Measurements from ENCODE around the gene ALCAM. TPM values are rescaled to one million over a fixed set of nuclear protein-coding genes. Genes with fewer than 3 reads are reported as not detected.

ALCAM gene
- total RNA-seq, 1 donor from 2014 or later = 58.4 TPM

DNA sequence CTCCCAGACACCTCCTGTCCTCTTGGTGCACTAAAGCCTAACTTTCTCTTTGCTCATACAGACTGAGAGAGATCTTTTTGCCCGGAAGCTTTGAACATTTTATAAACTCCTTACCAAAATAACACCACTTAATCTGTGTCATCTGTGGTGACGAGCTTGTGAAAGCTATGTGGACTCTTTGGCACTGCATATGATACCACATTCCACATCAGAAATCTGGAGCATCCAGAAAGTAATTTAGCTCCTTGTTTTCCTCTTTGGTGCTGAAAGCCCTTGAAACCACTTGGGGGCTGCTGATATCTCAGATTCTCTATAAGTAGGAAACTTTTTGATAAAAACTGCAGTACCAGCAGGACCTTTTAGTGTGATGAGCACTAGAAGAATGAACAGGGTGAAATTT, 128.3 kb downstream of the ALCAM start:
- DNase-seq = no peak

DNA sequence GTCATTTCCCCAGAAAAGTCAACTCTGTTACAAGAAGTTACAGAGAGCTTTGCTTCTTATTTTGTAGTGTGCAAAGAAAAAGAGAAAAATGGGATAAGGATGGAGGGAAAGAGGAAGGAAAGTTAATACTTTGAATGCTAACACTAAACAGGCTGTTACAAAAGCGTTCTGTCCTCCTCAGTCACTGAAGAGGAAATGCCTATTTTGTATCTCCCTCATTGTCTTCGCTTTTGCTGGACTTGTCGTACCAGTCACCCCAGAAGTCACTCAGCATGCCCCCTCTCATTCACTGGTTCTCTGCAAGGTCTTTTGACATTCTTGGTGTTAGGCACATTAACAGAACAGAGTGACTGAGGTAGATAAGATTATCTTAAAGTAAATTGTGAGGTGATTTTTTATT, 129.6 kb downstream of the ALCAM start:
- DNase-seq = no peak

DNA sequence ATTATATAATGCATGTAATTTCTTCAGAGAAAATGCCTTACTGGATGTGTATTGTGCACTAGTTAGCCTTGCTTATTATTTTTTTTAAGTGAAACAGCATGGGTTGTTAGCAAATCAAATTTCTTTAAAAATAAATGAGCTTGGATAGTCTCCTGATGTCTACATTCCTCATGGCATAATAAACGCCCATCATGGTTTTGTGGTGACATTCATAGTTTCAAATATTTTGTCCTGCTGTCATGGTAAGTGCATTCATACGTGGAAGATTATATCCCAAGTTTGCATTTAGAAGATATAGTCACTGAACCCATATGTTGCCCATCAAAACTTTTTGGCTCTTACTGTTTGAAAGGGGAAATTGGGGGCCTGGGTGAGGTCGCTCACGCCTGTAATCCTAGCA, 130.7 kb downstream of the ALCAM start:
- DNase-seq = no peak

DNA sequence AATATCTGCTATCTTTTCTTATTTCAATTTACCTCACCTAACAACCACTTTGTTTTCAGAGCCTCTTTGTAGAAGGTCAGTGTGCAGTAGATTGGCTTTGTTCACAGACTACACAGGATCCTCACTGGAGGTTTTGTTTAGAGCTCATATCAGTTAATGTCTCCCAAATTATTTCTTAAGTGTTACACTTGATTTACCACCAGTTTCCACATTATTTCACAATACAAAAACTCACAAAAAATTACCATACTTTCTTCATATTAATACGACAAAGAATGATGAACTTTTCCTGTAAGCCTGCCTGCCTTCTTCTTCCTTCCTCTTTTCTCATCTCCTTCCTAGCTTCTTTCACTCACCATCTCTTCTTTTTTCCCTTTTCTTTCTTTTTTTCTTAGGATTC, 133.3 kb downstream of the ALCAM start:
- no peak for DNase-seq

DNA sequence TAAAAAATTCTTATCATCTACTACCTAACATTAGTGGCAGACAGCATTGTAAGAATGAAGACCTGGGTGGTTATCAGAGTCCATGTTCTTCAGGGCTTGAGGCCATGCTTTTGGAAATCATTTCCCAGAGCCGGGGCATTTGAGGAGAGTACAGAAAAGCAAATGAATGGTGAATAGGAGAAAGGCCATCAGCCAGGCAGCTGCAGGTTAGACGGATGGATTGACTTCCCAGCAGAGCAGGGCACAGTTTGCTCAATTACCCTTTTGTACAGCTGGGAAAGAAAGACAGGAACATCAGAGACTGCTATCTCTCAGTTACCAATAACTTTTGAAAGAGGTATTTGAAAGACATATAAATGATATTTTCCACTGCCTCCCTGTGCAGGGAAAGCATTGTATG, 135.6 kb downstream of the ALCAM start:
- DNase-seq = no peak

DNA sequence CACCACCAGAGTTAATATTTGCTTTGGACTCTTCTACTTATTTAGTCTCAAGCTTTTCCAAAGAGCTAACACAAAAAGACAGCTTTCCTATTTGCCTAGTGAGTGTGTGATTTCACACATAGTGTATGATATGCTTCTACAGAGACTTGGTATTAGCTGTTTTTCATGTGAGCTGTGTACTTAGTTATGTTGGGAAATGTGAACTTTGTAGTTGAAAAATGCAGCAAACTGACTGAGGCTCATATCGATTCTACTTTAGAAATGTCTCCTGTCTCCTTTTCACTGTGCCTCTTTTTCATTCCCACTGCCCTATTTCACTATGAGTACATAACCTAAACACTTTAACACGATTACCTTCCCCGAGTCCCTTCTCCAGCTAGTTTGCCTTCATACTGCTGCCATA, 136.5 kb downstream of the ALCAM start:
- DNase-seq = no peak

DNA sequence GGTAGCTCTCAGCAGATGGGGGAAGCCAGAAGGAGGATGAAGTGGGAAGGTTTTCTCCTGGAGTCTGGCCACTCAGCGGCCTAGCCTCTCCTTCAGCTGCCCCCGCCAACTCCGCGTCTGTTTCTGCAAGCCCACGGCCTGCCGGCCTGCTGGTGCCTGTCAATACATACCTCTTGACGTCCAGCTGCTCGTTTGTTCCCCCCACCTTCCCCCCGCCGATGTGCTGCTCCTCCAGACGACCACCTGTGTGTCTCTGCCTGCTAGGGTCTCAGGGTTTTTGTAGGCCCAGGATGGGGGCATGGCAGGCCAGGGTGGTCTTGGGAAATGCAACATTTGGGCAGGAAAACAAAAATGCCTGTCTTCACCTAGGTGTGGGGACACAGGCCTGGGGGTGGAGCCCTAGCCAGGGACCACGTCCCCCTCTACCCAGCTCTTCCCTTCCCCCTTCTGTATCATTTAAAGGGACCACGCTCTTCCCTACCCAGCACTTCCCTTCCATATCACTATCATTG, 137.8 kb downstream of the ALCAM start:
- DNase-seq = no peak

DNA sequence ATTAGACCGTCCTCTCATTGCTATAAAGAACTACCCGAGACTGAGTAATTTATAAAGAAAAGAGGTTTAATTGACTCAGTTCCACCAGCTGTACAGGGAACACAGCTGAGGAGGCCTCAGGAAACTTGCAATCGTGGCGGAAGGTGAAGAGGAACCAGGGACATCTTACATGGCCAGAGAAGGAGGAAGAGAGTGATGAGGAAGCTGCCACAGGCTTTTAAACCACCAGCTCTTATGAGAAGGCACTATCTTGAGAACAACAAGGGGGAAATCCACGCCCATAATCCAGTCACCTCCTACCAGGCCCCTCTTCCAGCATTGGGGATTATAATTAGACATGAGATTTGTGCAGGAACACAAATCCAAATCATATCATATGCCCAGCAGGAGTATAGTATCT, 138.5 kb downstream of the ALCAM start:
- DNase-seq = no peak

DNA sequence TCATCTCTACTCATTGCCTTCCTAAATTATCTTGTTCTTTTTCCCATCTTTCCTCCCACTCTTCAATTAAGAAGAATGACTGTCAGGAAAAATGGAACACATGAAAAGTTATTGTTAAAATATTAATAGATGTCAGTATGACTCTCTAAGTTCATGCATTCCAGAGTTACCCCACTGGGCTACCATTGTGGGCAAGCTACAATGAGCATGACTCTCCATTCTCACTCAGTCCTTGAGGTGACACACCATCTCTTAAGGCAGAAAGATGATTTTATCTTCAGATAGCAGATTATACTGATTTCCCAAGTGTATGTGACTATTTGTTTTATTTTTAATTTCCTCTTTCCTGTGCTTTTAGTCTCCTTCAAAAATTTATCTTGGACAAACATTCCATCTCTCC, 144.3 kb downstream of the ALCAM start:
- no peak for DNase-seq

DNA sequence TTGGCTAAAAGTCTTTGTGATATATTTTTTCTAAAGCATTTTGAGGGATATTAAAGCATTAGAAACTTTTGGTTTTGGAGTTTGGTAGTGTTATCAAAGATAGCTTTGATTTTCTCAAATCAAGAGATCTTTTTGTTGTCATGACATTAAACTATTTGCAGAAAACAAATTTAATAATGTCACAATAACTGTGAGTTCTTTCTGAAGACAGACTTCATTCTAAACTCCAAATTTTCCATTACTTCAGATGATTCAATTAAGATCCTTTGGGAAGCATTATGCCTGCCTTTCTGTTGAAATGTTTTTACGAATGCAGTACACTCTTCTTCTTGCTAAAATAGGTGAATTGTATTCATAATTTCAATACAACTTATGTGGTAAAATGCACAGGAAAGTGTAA, 145.4 kb downstream of the ALCAM start:
- no peak for DNase-seq

DNA sequence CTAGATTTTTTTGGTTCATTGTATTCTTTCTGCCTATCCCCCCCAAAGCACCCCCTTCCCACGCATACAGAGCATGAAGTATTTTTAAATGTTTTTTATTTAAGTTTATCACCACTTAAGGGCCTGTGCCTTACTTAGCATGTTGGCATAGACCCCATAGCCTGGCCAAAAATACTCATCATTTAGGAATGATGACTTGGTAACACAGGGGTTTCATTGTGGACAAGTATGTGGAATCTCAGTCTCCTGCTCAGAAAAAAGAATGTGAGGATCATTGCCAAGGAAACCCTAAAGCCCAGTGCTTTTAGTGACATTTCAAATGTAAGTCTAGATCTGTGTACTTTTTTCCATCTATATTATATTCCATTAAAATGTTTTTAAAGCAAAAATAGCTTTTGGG, 146.3 kb downstream of the ALCAM start:
- DNase-seq = no peak

DNA sequence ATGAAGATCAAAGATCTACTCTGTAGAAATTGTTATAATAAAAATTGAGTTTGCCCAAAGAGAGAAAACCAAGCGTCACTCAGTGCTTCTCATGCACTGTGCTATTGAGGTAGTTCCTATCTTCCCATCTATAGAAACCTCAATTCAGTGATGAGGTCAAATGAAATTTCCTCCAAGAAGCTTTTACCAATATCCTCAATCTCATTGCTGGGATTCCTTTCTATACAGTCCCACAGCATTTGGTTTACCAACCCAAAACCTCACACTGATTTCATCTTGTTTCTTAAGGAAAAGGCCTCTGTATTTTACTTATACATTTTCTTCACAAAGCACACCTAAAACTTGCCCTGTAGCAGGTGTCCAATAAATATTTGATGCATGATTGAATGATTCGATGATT, 147.2 kb downstream of the ALCAM start:
- DNase-seq = no peak

DNA sequence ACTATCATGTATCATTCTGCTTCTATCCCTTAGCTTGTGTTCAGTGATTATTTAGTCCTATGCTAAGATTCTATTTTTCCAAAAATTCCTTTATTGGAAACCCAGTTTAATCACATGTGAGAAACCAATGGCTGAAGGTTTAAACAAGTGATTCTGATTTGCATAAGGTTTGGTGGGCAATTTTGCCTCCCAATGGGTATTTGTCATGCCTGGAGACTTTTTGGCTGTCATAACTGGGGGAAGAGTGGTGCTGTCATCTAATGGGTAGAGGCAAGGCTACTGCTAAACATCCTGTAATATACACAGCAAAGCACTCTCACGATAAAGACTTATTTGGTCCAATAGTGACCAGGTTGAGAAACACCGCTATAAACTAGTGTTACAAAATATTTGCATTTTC, 148.7 kb downstream of the ALCAM start:
- DNase-seq = no peak

DNA sequence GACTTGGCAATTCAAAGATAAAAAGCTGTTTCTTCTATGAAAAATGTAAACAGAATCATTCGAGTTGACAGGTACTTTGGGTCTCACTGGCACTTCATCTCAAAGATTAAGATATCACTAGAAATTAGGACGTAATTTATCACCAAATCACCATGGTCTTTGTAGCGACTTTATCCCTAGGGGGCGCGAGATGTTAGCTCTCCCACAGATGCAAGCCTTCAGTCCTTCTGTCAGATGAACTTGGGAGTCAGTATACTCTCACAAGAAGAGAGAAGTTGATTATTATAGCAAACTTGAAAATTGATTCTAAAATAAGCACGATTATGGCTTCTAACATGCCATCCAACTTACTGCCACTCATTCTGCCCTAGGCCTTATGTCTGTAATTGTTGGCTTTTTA, 150.3 kb downstream of the ALCAM start:
- no peak for DNase-seq

DNA sequence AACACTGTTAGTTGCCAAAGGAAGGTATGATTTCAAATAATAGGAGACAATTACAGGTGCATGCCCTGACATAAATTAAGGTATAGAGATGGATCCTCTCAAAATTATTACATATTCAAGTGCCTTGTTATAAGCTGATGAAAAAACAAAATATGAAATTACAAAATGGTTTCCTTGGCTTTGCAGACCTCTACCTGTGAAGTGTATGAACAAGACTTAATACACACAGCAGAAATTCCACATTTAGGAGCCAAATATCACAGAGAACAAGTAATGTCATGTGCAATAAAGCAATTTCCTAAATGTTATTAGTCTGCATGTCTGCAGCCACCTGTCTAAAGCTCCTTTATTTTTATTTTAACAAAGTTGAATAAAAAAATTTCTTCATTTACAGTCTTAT, 151.5 kb downstream of the ALCAM start:
- no peak for DNase-seq

DNA sequence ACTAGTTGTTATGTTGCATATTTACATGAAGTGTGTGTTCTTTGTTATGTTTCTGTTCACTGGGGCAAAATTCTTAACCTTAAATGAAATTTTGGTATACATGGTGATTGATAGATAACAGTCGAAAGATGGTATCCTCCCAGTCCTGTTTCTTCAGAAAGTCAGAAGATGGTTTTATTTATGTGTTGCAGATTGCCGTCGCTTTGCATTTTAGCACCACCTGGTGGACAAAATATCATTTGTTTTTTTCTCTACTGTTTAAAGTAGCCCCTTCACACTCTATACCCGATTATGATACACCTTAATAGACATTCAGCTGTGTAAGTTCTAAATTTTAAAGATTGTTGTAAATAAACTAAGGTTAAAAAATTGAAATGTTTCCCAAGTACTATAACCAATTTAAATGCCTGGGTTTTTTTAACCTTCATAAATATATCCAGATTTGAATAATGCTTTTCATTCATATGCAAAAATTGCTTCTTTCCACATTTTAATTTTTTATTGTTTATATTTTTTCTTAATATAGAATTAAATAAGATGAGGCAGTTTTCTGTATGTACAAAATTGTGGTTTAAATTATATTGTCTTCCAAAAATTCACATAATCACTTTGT, 152.2 kb downstream of the ALCAM start:
- DNase-seq = peak; percentile 82

DNA sequence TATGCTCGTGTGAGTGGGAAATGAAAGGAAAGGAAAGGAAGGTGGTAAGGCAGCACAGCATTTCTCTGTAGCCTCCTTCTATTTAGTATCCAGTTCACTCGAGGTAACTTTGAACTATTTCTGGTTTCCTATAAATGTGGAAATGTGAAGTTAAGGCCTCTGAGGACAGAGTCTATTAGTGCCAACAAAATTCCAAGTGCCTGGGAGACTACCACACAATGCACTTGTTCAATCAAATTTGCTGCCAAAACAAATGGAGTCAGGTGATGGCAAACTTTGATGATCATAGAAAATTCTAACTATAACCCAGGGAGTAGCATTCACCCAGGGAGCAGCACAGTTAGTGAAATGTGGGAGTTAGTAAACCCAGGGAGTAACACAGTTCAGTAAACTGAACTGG, 155.1 kb downstream of the ALCAM start:
- no peak for DNase-seq

DNA sequence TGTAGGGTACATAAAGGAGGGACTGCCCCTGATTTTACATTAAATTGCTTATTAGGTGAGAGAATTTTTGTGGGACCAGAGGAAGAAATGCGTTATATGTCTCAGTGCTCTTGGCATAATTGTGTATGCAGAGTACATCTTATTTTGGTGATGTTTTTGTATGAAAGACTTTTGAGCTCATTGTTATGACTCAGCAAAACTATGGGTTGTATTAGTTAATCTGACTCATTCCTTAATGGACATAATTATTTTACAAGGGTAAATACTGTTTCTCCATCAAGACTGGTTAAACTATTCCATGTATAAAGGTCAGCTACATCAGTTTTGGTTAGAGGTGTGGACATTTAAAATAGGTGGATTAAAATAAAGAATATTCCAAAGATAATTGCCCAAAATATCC, 156.8 kb downstream of the ALCAM start:
- DNase-seq = no peak

DNA sequence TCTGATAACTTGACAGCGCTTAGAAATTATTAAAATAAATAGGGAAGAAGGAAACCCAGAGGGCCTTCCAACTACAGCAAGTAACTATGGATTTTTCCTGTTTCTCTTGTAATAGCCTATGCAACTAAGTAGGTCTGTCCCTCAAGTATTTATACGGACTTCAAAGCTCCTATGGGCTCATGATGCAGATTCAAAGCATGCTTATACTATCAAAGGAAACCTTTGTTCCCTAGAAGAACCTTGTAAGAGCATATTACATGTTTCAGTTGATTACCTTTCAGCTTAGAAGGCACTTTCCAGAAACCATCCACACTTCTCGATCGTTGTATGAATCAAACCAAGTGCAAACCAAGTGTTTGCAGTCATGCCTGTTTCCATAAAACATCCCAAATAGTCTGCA, 158.8 kb downstream of the ALCAM start:
- no peak for DNase-seq

DNA sequence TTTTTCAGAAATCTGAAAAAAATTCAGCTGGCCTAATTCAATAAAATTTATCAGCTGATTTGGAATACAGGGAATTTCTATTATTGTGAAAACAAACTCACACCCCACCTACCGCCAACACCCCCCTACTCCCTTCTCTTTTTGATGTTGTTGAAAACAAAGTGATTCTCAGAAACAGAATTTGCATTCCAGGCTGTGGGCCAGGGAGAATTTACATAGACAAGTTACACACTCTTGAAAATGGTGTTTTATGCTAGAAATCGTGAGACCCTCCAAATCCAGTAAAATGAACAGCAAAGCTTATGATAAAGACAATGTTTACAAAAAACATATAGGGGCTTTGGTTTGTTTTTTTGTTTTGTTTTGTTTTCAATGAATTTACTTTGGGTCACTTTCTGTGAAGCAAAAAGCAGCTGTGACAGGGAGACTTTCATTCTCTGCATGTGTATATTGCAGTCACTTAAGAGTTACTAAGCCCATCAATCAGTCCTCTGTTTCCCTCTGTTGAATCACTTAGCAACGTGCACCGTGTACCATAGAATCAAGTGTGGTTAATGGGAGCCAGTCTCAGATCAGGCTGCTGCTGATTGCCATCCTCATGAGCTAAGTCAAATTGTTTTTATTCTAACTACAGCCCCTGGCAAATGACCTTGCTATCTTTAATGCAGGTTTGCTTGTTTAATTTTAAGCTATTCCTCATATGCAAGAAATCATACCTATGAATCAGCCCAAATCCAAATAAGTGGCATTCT, 159.8 kb downstream of the ALCAM start:
- no peak for DNase-seq

DNA sequence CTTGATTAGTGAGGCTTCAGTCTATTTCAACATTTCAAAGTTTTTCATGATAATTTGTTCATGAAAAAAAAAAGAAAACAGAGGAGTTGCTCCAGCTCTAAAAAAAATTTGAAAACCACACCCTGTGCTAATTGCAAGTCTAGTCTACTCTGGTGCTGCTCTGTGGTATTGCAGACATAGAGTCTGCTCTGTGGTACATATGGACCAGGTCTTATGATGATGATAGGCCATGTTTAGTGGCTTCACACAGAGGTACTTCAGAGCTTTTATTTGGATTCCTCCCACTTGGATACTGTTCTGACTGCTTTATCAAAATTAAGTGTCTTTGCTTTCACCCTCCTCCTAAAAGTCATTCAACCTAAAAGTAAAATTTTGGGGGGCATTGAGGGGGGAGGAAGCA, 160.8 kb downstream of the ALCAM start:
- no peak for DNase-seq

DNA sequence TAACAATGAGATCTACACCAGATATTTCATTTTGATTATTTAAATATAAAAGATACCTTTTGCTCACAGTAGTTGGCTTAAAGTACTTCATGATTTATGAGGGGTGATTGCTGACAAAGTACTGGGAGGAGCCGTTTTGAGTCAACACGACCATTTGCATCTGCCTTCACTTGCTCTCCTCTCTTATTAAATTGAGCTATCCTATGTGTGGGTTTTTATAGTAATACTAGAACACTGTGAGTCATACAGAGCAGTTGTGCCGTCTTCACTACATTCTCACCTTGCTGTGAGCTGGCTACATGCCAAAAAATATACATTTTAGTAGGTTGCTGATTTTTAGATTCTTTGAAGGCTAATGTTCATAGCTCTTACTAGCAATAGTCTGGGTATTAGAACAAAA, 161.2 kb downstream of the ALCAM start:
- DNase-seq = no peak

DNA sequence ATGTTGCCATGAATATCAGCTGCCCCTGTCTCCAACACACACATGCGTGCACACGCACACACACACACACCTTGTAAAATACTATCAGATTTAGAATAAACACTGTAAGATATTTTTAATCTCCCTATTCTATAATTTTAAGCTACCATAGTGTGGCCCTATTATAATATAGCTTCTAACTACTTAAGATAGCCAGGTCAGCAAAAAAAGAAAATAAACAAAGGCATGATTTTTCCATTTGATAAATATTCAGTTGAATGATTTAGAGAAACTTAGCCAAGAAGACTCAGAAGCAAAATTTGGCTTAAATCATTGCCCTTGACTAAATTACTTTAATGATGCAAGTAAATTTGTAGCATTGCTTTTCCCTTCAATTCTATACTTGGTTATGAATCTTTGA, 162.2 kb downstream of the ALCAM start:
- no peak for DNase-seq

DNA sequence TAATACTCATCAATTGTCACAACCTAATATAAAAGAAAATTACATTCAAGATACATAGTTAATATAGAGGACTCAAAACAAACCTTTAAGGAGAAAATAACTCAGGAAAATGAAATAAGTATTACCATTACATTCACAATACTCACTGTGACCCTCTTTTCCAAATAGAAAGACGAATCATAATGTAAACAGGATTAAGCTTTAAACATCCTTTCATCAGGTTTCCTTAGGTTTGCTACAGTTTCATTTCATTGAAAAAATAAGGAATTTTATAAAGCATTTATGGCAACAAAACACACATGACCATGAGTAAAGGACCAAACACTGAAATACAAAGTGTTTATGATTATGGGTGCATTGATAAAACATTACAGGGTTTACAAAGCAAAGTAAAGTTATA, 162.7 kb downstream of the ALCAM start:
- no peak for DNase-seq

All from tongue (tissue), 2 donors.